ENCODE data around the gene ARFGAP1.

The ARFGAP1 gene

GRCh38 chr20:63320616-63321147 is 48.1 kb downstream of the ARFGAP1 start:
- DNase-seq (ENCODE audit: low spot score in 2 of 2): no peak
- no peaks in the 10 kb centered on the region for H3K36me3 Mint-ChIP-seq
- H3K4me1 Mint-ChIP-seq: no peaks in the 10 kb centered on the region
- no peak overlapping the region for H3K4me3 Mint-ChIP-seq
- peaks cover 7% of the 10 kb centered on the region for H3K27me3 Mint-ChIP-seq
- ATAC-seq (ENCODE audit: low read depth): no peak
- no peak overlapping the region for H3K27ac Mint-ChIP-seq
- no peaks in the 10 kb centered on the region for H3K9me3 Mint-ChIP-seq

GRCh38 chr20:63321148-63321831 is 48.7 kb downstream of the ARFGAP1 start:
- no peak for DNase-seq (ENCODE audit: low spot score in 2 of 2)
- Mint-ChIP-seq H3K27ac (no peak overlapping the region), H3K36me3 (no peaks in the 10 kb centered on the region), H3K4me3 (no peak overlapping the region), H3K4me1 (no peaks in the 10 kb centered on the region), H3K27me3 (peaks cover 7% of the 10 kb centered on the region), H3K9me3 (no peaks in the 10 kb centered on the region)
- ATAC-seq (ENCODE audit: low read depth): no peak

GRCh38 chr20:63322146-63322932 is 49.7 kb downstream of the ARFGAP1 start:
- H3K4me3 Mint-ChIP-seq: no peak overlapping the region
- H3K27me3 Mint-ChIP-seq: peaks cover 7% of the 10 kb centered on the region
- peaks cover 2% of the 10 kb centered on the region for H3K9me3 Mint-ChIP-seq
- ATAC-seq (ENCODE audit: low read depth): no peak
- no peak overlapping the region for H3K27ac Mint-ChIP-seq
- H3K36me3 Mint-ChIP-seq: no peaks in the 10 kb centered on the region
- no peak for DNase-seq (ENCODE audit: low spot score in 2 of 2)
- H3K4me1 Mint-ChIP-seq: peaks cover 3% of the 10 kb centered on the region

DNA sequence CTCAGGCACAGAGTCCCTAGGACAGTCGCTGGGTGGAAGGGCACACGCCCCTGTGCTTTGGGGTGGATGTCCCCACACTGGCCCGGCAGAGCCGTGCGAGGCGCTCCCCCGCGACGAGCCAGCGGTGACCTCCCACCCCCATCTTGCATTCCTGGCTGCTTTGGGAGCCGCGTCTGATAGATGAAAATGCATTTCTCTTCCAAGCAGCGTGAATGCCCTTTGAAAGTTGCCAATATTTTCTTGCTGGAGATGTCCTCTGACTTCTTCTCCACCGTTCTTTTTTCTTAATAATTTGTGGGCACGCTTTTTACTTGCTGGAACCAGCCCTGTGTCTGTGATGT is 50.3 kb downstream of the ARFGAP1 start:
- peaks cover 3% of the 10 kb centered on the region for H3K4me1 Mint-ChIP-seq
- DNase-seq (ENCODE audit: low spot score in 2 of 2) (no peak), ATAC-seq (ENCODE audit: low read depth) (no peak)
- H3K27me3 Mint-ChIP-seq: peaks cover 7% of the 10 kb centered on the region
- no peaks in the 10 kb centered on the region for H3K36me3 Mint-ChIP-seq
- H3K4me3 Mint-ChIP-seq: no peak overlapping the region
- H3K27ac Mint-ChIP-seq: no peak overlapping the region
- peaks cover 2% of the 10 kb centered on the region for H3K9me3 Mint-ChIP-seq

GRCh38 chr20:63323357-63323981 is 50.9 kb downstream of the ARFGAP1 start:
- Mint-ChIP-seq H3K27ac (no peak overlapping the region), H3K4me1 (peaks cover 3% of the 10 kb centered on the region), H3K27me3 (peaks cover 7% of the 10 kb centered on the region), H3K36me3 (no peaks in the 10 kb centered on the region), H3K4me3 (no peak overlapping the region), H3K9me3 (peaks cover 2% of the 10 kb centered on the region)
- no peak for DNase-seq (ENCODE audit: low spot score in 2 of 2)
- ATAC-seq (ENCODE audit: low read depth): no peak

- peaks cover 3% of the 10 kb centered on the region for H3K4me1 Mint-ChIP-seq
- ATAC-seq (ENCODE audit: low read depth): no peak
Measured at GRCh38 chr20:63325021-63325471, 52.4 kb downstream of the ARFGAP1 start.

DNA sequence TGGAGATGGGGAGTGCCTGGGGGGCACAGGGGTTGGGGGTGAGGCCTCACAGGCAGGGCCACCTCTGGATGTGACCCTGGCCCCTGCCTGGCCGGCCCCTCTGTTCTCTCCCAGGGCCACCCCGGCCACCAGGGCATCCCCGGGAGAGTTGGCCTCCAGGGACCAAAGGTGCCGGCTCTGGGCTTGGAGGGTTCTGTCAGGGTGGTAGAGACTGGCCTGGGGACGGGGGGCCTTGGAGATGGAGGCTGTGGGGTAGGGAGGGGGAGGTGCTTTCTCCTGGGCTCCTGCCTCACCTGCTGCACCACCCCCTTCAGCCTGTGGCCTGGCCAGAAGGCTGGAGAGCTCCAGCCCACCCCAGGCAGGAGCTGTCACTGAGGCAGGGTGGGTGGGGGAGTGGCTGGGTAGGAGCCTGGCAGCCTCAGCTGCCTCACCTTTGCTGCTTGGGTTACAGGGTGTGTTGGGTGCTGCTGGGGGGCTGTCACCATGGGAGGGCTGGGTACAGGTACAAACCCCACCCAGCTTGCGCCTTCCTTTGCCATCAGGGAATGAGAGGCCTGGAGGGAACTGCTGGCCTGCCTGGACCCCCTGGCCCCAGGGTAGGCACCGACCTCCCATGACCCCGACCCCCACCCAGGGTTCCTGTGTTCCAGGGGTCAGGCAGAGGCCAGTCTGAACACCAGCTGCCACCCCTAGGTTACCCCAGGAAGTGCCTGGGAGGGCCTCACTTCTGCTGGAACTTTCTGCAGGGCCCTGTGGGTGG is 53.1 kb downstream of the ARFGAP1 start:
- no peak overlapping the region for H3K27ac Mint-ChIP-seq
- no peak overlapping the region for H3K4me3 Mint-ChIP-seq
- peaks cover 2% of the 10 kb centered on the region for H3K9me3 Mint-ChIP-seq
- H3K27me3 Mint-ChIP-seq: peaks cover 6% of the 10 kb centered on the region
- peaks cover 3% of the 10 kb centered on the region for H3K4me1 Mint-ChIP-seq
- no peak for DNase-seq (ENCODE audit: low spot score in 2 of 2)
- no peak for ATAC-seq (ENCODE audit: low read depth)
- H3K36me3 Mint-ChIP-seq: no peaks in the 10 kb centered on the region

More at GRCh38 chr20:63325021-63325471, 52.4 kb downstream of the ARFGAP1 start:
- peaks cover 6% of the 10 kb centered on the region for H3K27me3 Mint-ChIP-seq
- H3K4me3 Mint-ChIP-seq: no peak overlapping the region
- H3K36me3 Mint-ChIP-seq: no peaks in the 10 kb centered on the region
- no peak overlapping the region for H3K27ac Mint-ChIP-seq
- no peak for DNase-seq (ENCODE audit: low spot score in 2 of 2)
- peaks cover 2% of the 10 kb centered on the region for H3K9me3 Mint-ChIP-seq

DNA sequence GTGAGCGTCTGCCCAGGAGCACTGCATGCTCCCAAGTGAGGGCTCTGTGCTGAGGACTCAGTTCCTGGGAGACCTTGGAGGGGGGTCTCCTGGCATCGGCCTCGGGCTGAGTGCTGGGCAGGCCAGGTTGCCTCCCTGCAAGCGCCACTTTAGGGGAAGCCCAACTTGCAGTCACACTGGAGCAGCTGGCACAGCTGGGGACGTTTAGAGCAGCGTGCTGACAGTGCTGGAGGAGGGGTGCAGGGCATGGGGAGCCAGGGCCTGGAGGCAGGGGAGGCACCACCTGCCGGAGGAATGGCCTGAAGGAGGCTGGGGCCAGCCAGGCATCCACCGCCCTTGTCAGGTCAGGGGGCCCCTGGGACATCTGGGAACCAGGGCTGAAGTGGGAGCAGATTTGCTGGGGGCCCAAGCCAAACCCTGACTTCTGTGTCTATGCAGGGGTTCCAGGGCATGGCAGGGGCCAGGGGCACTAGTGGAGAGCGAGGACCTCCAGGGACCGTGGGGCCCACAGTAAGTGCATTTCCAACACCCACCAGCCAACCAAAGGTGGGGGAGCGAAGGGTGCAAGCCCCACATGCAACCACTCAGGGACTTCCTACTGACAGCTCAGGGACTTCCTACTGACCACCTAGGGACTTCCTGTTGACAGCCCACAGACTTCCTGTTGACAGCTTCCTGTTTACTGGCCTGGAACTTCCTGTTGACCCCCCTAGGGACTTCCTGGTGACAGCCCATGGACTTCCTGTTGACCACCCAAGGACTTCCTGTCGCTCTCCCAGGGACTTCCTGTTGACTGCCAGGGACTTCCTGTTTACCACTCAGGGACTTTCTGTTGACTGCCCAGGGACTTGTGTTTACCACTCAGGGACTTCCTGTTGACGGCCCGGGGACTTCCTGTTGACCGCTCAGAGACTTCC is 54.0 kb downstream of the ARFGAP1 start:
- H3K27ac Mint-ChIP-seq: peak overlapping the region; percentile 82
- peaks cover 4% of the 10 kb centered on the region for H3K9me3 Mint-ChIP-seq
- peaks cover 3% of the 10 kb centered on the region for H3K4me1 Mint-ChIP-seq
- DNase-seq (ENCODE audit: low spot score in 2 of 2): no peak
- H3K36me3 Mint-ChIP-seq: no peaks in the 10 kb centered on the region
- peaks cover 4% of the 10 kb centered on the region for H3K27me3 Mint-ChIP-seq
- no peak overlapping the region for H3K4me3 Mint-ChIP-seq
- peak; percentile 46 for ATAC-seq (ENCODE audit: low read depth)

DNA sequence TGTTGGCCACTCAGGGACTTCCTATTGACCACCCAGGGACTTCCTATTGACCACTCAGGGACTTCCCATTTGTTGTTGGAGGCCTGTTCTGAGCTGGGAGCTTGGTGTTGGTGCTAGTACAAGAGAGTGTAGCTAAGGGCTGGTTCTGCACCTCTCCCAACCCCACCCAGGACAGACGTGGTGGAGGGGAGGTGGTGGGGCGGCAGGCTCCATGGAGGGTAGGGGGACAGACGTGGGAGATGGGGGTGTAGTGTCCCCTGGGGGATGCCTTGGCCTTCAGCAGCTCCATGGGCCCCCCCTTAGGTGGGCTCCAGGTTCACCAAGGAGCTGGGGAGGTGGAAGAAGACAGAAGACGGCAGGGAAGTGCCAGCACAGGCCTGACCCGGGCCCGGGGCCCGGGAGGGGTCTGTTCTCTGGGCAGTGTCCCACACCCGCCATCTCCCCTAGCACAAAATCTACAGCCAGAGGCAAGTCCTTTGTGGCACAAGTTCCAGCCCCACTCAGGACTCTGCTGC is 54.7 kb downstream of the ARFGAP1 start:
- no peak overlapping the region for H3K4me3 Mint-ChIP-seq
- H3K36me3 Mint-ChIP-seq: peaks cover 2% of the 10 kb centered on the region
- DNase-seq (ENCODE audit: low spot score in 2 of 2) (no peak), ATAC-seq (ENCODE audit: low read depth) (peak; percentile 59)
- peaks cover 3% of the 10 kb centered on the region for H3K4me1 Mint-ChIP-seq
- H3K9me3 Mint-ChIP-seq: peaks cover 9% of the 10 kb centered on the region
- H3K27me3 Mint-ChIP-seq: peaks cover 6% of the 10 kb centered on the region
- H3K27ac Mint-ChIP-seq: peak overlapping the region; percentile 82

DNA sequence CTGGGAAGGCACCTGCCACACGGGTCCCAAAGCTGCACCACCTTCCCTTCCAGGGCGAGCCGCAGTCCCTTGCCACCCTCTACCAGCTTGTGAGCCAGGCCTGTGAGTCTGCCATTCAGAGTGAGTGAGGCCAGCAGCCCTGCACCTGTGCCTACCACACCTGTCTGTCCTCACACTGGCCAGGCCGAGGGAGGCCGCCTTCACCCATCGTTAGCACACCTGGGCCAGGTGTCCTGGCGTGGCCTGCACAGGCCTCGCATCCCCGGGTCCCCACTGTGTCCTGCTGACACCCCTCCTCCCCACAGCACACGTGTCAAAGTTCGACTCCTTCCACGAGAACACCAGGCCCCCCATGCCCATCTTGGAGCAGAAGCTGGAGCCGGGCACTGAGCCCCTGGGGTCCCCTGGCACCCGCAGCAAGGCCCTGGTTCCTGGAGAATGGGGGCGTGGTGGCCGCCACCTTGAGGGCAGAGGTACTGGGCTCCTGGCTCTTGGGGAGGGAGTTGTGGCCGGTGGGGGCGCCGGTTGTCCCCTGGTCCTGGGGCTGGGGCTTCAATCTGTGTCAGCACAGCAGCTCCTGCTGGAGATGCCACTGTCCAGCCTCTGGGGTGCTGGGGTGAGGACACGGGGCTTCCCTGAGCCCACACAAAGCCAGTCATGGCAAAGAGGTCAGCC is 55.5 kb downstream of the ARFGAP1 start:
- Mint-ChIP-seq H3K27ac (no peak overlapping the region), H3K36me3 (peaks cover 2% of the 10 kb centered on the region), H3K4me1 (peaks cover 3% of the 10 kb centered on the region), H3K27me3 (peaks cover 6% of the 10 kb centered on the region), H3K9me3 (peaks cover 9% of the 10 kb centered on the region), H3K4me3 (peak overlapping the region; percentile 1)
- DNase-seq (ENCODE audit: low spot score in 2 of 2) (no peak), ATAC-seq (ENCODE audit: low read depth) (no peak)

DNA sequence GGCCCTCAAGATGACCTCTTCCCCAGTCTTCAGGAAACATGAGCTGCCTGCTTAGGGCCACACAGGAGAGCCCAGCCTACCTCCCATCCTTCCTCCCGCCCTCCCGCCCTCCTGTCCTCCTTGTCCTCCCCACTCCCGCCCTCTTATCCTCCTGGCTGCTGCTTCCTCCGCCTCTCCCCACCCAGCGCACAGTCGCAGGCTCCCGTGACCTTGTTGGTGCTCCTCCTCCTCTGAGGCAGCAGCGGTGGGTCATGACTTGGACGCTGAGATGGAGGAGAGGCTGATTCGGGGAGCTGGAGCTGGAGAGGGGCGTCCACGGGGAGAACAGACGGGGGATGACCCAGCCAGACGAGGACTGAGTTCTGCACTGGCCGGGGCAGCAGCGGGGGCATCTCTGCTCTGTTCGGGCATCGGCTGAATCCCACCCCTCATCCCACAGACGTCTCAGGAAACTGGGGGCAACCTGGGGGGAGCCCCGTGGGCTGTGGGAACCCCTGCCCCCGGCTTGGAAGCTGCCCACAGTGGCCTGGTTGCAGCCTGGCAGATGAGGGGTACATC is 56.2 kb downstream of the ARFGAP1 start:
- Mint-ChIP-seq H3K4me3 (no peak overlapping the region), H3K27ac (no peak overlapping the region), H3K27me3 (peaks cover 8% of the 10 kb centered on the region), H3K36me3 (peaks cover 4% of the 10 kb centered on the region), H3K9me3 (peaks cover 9% of the 10 kb centered on the region), H3K4me1 (peaks cover 3% of the 10 kb centered on the region)
- ATAC-seq (ENCODE audit: low read depth) (no peak), DNase-seq (ENCODE audit: low spot score in 2 of 2) (no peak)
